Esophagus muscularis mucosa (tissue), 4 donors: ENCODE data around the gene SEPTIN5.

Experiments
- EP300 ChIP-seq: sonication (generic); formaldehyde crosslinking; IDR thresholded peaks from one replicate; pipeline ENCODE4 v1.6.1; 2017; ENCODE audit warnings: antibody characterized with exemption
- POLR2A ChIP-seq: fragments of 450-650 bp; IDR thresholded peaks from one replicate; pipeline ENCODE4 v1.6.1; 2017; ENCODE audit warnings: antibody characterized with exemption, moderate library complexity, mild to moderate bottlenecking, low read depth
- POLR2AphosphoS5 ChIP-seq, 2 donors: sonication (generic); formaldehyde crosslinking; IDR thresholded peaks; one replicate each; pipeline ENCODE4 v1.6.1; 2017; ENCODE audit warnings: antibody characterized with exemption in 2 of 2
- TF ChIP-seq, protein P1 (sequence below), 3 experiments: fragments of 200-600 bp in 2 of 3; fragments of 450-650 bp in 1 of 3; sonication (generic) in 2 of 3; IDR thresholded peaks; one replicate each; pipeline ENCODE4 v1.5.1; 2017 to 2019; ENCODE audit warnings: antibody characterized with exemption in 3 of 3, mild to moderate bottlenecking in 2 of 3, moderate library complexity in 1 of 3

DNA sequence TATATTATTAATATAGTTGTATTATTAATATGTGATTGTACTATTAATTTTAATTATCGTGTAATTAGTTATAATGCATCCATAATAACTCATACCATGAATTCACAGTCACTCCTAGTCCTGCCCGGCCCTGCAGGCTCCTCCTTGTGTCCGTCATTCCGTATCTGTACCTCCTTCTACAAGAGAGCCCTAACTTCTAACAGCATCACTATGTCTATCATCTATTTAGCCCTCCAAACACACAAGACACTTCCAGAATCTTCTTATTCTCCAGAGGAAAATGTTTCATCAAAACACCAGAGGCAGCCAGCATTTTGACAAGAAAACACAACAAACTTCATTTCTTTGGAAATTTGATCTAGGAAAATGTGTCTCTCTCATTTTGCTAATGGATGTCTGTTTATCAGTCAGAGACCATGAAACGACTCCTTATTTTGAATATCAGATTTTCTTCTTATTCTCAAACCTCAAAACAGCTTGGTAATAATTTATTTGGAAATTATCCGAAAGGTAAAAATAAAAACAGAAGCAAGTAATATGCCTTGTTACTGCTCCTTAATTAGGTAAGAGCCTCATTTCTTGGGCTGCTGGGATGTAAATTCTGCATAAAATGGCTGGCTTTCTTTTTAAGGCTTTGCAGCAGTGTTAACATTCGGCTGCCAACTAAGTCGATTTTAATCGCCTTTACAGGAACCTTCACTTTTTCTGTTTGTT is 23.1 kb upstream of the SEPTIN5 start:
- TF ChIP-seq, protein P1, sequence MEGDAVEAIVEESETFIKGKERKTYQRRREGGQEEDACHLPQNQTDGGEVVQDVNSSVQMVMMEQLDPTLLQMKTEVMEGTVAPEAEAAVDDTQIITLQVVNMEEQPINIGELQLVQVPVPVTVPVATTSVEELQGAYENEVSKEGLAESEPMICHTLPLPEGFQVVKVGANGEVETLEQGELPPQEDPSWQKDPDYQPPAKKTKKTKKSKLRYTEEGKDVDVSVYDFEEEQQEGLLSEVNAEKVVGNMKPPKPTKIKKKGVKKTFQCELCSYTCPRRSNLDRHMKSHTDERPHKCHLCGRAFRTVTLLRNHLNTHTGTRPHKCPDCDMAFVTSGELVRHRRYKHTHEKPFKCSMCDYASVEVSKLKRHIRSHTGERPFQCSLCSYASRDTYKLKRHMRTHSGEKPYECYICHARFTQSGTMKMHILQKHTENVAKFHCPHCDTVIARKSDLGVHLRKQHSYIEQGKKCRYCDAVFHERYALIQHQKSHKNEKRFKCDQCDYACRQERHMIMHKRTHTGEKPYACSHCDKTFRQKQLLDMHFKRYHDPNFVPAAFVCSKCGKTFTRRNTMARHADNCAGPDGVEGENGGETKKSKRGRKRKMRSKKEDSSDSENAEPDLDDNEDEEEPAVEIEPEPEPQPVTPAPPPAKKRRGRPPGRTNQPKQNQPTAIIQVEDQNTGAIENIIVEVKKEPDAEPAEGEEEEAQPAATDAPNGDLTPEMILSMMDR (IDR thresholded peaks at IDR 0.05): no peak
- TF ChIP-seq POLR2A: no peak
- TF ChIP-seq POLR2AphosphoS5 (IDR thresholded peaks at IDR 0.05): no peak
- TF ChIP-seq EP300: no peak
